RWPE2 (cell line): ENCODE measurements around the gene COL4A1.
"Not testable (repeated sequence)": the region's sequence is repeated elsewhere in the genome, so short reads cannot be mapped to it uniquely, and the experiment has no call there.

Experiments used
- ATAC-seq: fragments of 200-7000 bp; cut with Tn5 transposase; 3 replicates; pipeline ENCODE4 v1.9.1; 2021; ENCODE audit warnings: low read depth
- DNase-seq: peaks from one replicate; pipeline ENCODE4 v3.0.0-alpha.2; 2020; ENCODE audit warnings: low spot score
- H3K27ac ChIP-seq: fragments of 450-650 bp; 2 replicates; pipeline ENCODE4 v1.5.1; 2017; ENCODE audit warnings: mild to moderate bottlenecking; ENCODE audit not compliant: poor library complexity, severe bottlenecking
- H3K27me3 ChIP-seq: fragments of 250-450 bp; sonication (Bioruptor Pico); 2 replicates; pipeline ENCODE4 v1.5.1; 2021; ENCODE audit warnings: mild to moderate bottlenecking, moderate library complexity; ENCODE audit not compliant: insufficient read depth, poor library complexity, severe bottlenecking
- H3K36me3 ChIP-seq: fragments of 250-450 bp; sonication (Bioruptor Pico); 2 replicates; pipeline ENCODE4 v1.5.1; 2020; ENCODE audit warnings: low read depth, mild to moderate bottlenecking, moderate library complexity
- H3K4me1 ChIP-seq: fragments of 250-450 bp; sonication (Bioruptor Pico); 2 replicates; pipeline ENCODE4 v1.5.1; 2021; ENCODE audit warnings: mild to moderate bottlenecking, moderate library complexity; ENCODE audit not compliant: insufficient read depth, poor library complexity, severe bottlenecking
- H3K4me3 ChIP-seq: fragments of 250-450 bp; sonication (Bioruptor Pico); 2 replicates; pipeline ENCODE4 v1.5.1; 2021; ENCODE audit warnings: mild to moderate bottlenecking, moderate library complexity; ENCODE audit not compliant: severe bottlenecking
- H3K9me3 ChIP-seq: fragments of 250-450 bp; sonication (Bioruptor Pico); 2 replicates; pipeline ENCODE4 v1.5.1; 2021; ENCODE audit warnings: mild to moderate bottlenecking, moderate library complexity; ENCODE audit not compliant: severe bottlenecking
- TF ChIP-seq, protein P1 (sequence below): fragments of 450-650 bp; IDR thresholded peaks from one replicate; pipeline ENCODE4 v1.5.1; 2017; ENCODE audit warnings: mild to moderate bottlenecking, moderate library complexity; ENCODE audit not compliant: poor library complexity, severe bottlenecking

The COL4A1 gene

DNA sequence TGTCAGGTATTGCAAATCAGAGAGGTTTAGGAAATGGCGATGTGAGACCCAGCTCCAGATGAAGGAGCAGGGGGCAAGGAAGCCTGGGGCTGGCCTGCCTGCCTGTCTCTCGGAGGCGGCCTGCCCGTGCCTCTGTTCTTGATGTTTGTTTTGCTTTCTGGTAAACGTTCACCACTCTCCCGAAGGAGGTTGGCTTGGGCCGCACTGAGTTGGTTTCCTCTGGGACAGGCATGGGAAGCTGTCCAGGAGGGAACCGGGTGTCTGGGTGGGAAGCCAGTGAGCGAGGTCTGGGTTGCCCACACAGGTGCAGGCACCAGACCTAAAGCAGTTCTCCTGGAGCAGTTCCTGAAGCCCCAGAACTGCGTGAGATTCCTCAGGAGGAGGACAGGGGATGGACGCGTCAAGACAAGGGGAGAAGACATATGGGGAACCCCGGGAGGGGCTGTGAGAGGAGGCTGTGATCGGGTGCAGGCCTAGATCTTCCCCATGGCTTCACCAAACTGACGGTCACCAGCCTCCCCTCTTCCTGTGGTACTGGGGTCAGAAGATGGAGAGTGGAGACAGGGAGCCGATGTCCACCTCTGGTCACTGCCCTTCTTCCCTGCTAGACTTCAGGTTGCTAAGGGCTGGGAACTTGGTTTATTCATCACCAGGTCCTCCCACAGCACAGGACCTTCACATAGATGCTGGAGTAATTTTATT lies 15.3 kb upstream of the COL4A1 start:
- Histone ChIP-seq H3K9me3 (no peaks in the 10 kb centered on the region), H3K36me3 (peaks cover 26% of the 10 kb centered on the region), H3K4me3 (no peak overlapping the region), H3K4me1 (peaks cover 40% of the 10 kb centered on the region), H3K27ac (peak overlapping the region; percentile 99), H3K27me3 (no peaks in the 10 kb centered on the region)
- DNase-seq (no peak), ATAC-seq (no peak)
- TF ChIP-seq, protein P1, sequence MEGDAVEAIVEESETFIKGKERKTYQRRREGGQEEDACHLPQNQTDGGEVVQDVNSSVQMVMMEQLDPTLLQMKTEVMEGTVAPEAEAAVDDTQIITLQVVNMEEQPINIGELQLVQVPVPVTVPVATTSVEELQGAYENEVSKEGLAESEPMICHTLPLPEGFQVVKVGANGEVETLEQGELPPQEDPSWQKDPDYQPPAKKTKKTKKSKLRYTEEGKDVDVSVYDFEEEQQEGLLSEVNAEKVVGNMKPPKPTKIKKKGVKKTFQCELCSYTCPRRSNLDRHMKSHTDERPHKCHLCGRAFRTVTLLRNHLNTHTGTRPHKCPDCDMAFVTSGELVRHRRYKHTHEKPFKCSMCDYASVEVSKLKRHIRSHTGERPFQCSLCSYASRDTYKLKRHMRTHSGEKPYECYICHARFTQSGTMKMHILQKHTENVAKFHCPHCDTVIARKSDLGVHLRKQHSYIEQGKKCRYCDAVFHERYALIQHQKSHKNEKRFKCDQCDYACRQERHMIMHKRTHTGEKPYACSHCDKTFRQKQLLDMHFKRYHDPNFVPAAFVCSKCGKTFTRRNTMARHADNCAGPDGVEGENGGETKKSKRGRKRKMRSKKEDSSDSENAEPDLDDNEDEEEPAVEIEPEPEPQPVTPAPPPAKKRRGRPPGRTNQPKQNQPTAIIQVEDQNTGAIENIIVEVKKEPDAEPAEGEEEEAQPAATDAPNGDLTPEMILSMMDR: no peak

DNA sequence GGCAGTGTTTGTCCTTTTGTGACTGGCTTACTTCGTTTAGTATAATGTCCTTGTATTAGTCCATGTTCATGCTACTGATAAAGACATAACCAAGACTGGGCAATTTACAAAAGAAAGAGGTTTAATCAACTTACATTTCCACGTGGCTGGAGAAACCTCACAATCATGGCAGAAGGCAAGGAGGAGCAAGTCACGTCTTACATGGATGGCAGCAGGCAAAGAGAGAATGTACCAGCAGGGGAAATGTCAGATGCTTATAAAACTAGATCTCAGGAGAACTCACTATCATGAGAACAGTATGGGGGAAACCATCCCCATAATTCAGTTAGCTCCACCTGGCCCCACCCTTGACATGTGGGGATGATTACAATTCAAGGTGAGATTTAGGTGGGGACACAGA lies 14.6 kb upstream of the COL4A1 start:
- not testable (repeated sequence) for DNase-seq, H3K27me3 ChIP-seq, H3K4me3 ChIP-seq, ATAC-seq, H3K9me3 ChIP-seq
- Histone ChIP-seq H3K4me1 (peaks cover 40% of the 10 kb centered on the region), H3K36me3 (peaks cover 33% of the 10 kb centered on the region), H3K27ac (peak overlapping the region; percentile 99)

DNA sequence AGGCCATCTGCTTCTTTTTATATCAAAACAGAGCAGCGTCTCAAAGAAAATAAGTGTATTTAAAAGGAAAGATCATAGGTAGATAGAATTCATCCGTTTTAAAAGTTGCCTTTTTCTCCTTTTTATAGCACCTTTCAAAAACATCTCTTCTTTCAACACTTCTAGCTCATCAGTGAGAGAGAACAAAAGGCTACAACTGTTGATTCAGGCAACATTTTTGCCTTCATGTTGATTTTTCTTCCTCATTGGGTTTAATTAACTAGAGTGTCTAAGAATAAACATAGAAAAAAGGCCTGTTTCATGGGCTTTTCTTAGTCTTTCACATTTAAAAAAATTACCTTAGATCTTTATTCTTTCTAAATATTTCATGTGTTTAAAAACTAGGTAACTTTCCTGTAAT lies 13.7 kb upstream of the COL4A1 start:
- Histone ChIP-seq H3K4me3 (no peak overlapping the region), H3K4me1 (peaks cover 40% of the 10 kb centered on the region), H3K9me3 (no peaks in the 10 kb centered on the region), H3K36me3 (peaks cover 39% of the 10 kb centered on the region), H3K27me3 (no peaks in the 10 kb centered on the region), H3K27ac (peak overlapping the region; percentile 99)
- ATAC-seq: no peak
- TF ChIP-seq, protein P1: no peak
- no peak for DNase-seq

DNA sequence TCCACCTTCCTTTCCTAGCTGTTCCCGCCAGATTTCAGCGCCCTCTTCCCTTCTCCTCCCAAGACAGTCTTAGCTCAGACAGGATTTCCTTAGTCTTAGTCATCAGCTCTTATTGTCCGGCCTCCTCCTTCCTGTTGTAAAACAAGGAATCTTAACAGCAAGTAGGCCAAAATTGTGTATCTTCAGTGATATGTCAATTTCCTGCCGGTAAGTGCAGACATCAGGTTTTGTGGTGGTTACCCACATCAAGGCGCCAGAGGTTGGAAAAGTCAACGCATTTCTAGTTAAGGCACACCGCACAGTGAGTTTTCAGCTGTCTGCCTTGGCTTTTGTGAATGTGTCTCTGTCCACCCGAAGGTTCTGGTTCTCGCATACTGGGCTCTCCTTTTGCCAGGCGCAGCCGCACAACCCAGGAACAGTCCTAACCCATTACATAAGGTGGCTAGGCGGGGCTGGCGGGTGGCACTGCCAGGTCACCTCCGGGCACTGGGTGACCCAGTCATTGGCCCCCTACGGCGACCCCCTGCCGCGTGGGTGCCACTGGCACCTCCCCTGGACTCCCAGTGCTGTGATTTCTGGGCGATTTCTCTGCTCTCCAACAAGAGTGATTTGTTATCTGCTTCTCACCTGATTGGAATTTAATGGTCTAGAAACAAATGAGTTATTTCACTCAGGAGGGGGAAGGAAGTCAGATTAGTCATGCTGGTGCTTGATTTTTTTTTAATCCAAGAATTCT lies 13.0 kb upstream of the COL4A1 start:
- Histone ChIP-seq H3K4me3 (peak overlapping the region; percentile 1), H3K36me3 (peaks cover 34% of the 10 kb centered on the region), H3K27ac (peak overlapping the region; percentile 99), H3K9me3 (no peaks in the 10 kb centered on the region), H3K4me1 (peaks cover 44% of the 10 kb centered on the region), H3K27me3 (no peaks in the 10 kb centered on the region)
- DNase-seq (no peak), ATAC-seq (peak; percentile 74)
- TF ChIP-seq, protein P1: no peak

DNA sequence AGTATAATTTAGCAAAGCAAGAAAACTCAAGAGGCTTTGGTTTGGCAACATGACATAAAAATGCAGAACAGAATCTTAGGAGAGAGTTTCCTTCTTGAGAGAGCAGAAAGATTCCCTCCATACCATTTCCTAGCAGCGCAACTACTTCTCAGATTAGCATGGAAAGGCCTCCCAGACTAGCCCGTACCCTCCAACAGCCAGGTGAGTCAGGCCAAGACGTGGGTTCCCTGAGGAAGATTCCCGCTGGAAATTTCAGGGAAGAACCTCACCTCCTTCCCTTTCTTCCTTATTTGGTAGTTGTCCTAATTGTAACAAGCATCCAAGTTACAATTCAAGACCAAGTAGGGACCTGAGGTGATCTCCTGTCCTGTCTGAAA lies 12.4 kb upstream of the COL4A1 start:
- Histone ChIP-seq H3K4me3 (no peak overlapping the region), H3K9me3 (no peaks in the 10 kb centered on the region), H3K27ac (peak overlapping the region; percentile 99), H3K4me1 (peaks cover 44% of the 10 kb centered on the region), H3K36me3 (peaks cover 30% of the 10 kb centered on the region), H3K27me3 (no peaks in the 10 kb centered on the region)
- DNase-seq (no peak), ATAC-seq (peak; percentile 48)
- TF ChIP-seq, protein P1: no peak
